DMS53 treated with DMSO at 0.1 percent for 48 hours (cell line): ENCODE data around the gene ITIH1.

ENCODE experiments used
- DNase-seq: peaks from one replicate; lab custom pipeline; 2025; ENCODE audit not compliant: unreplicated experiment; lab: John Stamatoyannopoulos, UW

ITIH1 gene

GRCh38 chr3:52836986-52837385 lies 59.6 kb downstream of the ITIH1 start:
- DNase-seq: no peak

- DNase-seq: no peak
Measured at GRCh38 chr3:52838561-52839267, 61.3 kb downstream of the ITIH1 start.

- no peak for DNase-seq
Measured at GRCh38 chr3:52839268-52839575, 61.8 kb downstream of the ITIH1 start.

- no peak for DNase-seq
Measured at GRCh38 chr3:52839892-52840545, 62.6 kb downstream of the ITIH1 start.

GRCh38 chr3:52841211-52841980 lies 64.0 kb downstream of the ITIH1 start:
- DNase-seq: no peak
